ENCODE data around the gene CABLES1.

- TF ChIP-seq POLR2AphosphoS5 (IDR thresholded peaks at IDR 0.05; ENCODE audit: low read depth, low read length) (no peak), TEAD4 (IDR thresholded peaks at IDR 0.05; ENCODE audit: borderline replicate concordance, insufficient read depth) (no peak), CTCF (IDR thresholded peaks at IDR 0.05) (0 out of 2 replicates have a peak, but pooled peaks have one; percentile 21), EZH2phosphoT487 (IDR thresholded peaks at IDR 0.05; ENCODE audit: borderline replicate concordance, low read depth) (no peak), TAF1 (IDR thresholded peaks at IDR 0.05; ENCODE audit: borderline replicate concordance, low read depth, low read length) (no peak), PBX3 (IDR thresholded peaks at IDR 0.05) (no peak)
- TF ChIP-seq, protein P1, sequence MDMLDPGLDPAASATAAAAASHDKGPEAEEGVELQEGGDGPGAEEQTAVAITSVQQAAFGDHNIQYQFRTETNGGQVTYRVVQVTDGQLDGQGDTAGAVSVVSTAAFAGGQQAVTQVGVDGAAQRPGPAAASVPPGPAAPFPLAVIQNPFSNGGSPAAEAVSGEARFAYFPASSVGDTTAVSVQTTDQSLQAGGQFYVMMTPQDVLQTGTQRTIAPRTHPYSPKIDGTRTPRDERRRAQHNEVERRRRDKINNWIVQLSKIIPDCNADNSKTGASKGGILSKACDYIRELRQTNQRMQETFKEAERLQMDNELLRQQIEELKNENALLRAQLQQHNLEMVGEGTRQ (IDR thresholded peaks at IDR 0.05; ENCODE audit: borderline replicate concordance, low read depth, low read length): no peak
Measured at GRCh38 chr18:23095463-23095862, 39.8 kb upstream of the CABLES1 start.
